Measurements from ENCODE around the gene DTD2.

DNA sequence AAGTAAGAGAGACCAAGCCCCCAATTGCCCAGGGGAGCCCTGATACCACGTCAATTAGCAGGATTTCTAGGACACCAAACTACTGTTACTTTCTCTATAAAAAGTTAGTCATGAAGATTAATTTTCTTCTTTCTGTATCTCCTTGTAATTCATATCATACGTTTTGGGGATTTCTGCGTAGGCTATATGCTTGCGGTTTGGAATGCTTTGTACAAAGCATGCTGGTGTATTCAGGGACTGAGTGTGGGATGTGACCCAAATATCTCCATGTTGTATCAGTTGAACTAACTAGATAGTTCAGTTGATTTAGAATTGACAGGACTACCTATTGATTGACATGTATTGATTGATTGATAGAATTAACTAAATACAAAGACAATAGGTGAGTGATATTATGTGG, 22.9 kb upstream of the DTD2 start:
- TF ChIP-seq, protein P1, sequence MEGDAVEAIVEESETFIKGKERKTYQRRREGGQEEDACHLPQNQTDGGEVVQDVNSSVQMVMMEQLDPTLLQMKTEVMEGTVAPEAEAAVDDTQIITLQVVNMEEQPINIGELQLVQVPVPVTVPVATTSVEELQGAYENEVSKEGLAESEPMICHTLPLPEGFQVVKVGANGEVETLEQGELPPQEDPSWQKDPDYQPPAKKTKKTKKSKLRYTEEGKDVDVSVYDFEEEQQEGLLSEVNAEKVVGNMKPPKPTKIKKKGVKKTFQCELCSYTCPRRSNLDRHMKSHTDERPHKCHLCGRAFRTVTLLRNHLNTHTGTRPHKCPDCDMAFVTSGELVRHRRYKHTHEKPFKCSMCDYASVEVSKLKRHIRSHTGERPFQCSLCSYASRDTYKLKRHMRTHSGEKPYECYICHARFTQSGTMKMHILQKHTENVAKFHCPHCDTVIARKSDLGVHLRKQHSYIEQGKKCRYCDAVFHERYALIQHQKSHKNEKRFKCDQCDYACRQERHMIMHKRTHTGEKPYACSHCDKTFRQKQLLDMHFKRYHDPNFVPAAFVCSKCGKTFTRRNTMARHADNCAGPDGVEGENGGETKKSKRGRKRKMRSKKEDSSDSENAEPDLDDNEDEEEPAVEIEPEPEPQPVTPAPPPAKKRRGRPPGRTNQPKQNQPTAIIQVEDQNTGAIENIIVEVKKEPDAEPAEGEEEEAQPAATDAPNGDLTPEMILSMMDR (IDR thresholded peaks at IDR 0.05), result no peak
- no peak for TF ChIP-seq SIN3A (IDR thresholded peaks at IDR 0.05; ENCODE audit: borderline replicate concordance, insufficient read depth, low read depth, low read length)
- no peak for TF ChIP-seq POLR2AphosphoS5 (IDR thresholded peaks at IDR 0.05; ENCODE audit: low read depth, low read length)
- TF ChIP-seq, protein P2, sequence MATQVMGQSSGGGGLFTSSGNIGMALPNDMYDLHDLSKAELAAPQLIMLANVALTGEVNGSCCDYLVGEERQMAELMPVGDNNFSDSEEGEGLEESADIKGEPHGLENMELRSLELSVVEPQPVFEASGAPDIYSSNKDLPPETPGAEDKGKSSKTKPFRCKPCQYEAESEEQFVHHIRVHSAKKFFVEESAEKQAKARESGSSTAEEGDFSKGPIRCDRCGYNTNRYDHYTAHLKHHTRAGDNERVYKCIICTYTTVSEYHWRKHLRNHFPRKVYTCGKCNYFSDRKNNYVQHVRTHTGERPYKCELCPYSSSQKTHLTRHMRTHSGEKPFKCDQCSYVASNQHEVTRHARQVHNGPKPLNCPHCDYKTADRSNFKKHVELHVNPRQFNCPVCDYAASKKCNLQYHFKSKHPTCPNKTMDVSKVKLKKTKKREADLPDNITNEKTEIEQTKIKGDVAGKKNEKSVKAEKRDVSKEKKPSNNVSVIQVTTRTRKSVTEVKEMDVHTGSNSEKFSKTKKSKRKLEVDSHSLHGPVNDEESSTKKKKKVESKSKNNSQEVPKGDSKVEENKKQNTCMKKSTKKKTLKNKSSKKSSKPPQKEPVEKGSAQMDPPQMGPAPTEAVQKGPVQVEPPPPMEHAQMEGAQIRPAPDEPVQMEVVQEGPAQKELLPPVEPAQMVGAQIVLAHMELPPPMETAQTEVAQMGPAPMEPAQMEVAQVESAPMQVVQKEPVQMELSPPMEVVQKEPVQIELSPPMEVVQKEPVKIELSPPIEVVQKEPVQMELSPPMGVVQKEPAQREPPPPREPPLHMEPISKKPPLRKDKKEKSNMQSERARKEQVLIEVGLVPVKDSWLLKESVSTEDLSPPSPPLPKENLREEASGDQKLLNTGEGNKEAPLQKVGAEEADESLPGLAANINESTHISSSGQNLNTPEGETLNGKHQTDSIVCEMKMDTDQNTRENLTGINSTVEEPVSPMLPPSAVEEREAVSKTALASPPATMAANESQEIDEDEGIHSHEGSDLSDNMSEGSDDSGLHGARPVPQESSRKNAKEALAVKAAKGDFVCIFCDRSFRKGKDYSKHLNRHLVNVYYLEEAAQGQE (IDR thresholded peaks at IDR 0.05; ENCODE audit: insufficient read depth in 1 of 2, low read depth in 2 of 2, low read length in 1 of 2), result no peak
